GM18519 (cell line): ENCODE measurements around the gene ZNF212.
A peak's percentile ranks its signal among the peaks of the same experiment; 100 is the strongest.
"Not testable (repeated sequence)": the region's sequence is repeated elsewhere in the genome, so short reads cannot be mapped to it uniquely, and the experiment has no call there.

Experiments
- ATAC-seq: cut with Tn5 transposase; IDR thresholded peaks from one replicate; pipeline ENCODE4 v1.9.1; 2021; ENCODE audit warnings: mild to moderate bottlenecking, moderate library complexity; ENCODE audit not compliant: unreplicated experiment, low FRiP score

ZNF212 gene

DNA sequence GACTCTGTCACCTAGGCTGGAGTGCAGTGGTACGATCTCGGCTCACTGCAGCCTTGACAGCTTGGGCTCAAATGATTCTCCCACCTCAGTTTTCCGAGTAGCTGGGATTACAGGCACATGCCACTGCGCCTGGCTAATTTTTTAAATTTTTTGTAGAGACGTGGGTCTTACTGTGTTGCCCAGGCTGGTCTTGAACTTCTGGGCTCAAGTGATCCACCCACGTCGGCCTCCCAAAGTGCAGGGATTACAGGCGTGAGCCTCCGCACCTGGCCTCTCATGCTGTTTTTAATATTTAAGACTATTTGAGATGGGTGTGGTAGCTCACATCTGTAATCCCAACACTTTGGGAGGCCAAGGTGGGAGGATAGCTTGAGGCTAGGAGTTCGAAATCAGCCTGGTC lies 12.1 kb downstream of the ZNF212 start:
- not testable (repeated sequence) for ATAC-seq

GRCh38 chr7:149252378-149252777 lies 12.9 kb downstream of the ZNF212 start:
- no peak for ATAC-seq

GRCh38 chr7:149253665-149254064 lies 14.2 kb downstream of the ZNF212 start:
- no peak for ATAC-seq

DNA sequence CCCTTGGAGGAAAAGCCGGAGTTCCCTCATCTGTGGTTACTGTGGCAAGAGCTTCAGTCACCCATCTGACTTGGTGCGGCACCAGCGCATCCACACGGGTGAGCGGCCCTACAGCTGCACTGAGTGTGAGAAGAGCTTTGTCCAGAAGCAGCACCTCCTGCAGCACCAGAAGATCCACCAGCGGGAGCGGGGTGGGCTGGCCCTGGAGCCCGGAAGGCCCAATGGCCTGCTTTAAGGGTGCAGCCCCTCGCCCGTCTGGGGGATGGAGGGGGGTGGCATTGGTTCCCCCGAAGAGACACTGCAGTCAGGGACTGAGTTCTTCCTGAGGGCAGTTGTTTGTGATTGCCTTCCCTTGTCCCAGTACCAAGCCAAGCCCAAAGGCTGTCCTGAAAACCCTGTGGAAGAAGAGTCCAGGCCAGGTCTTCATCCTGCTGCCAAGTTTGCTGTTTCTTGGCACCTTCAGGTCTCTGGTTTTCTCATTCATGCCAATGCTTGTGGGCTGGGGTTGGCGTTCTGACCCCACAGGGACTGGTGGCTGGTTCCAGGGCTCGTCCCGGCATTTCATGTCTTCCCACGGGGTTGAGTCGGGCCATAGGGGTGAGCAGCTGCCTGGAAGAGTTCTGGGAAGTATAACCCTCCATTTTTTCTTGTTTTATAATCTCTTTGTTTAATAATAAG lies 14.9 kb downstream of the ZNF212 start:
- no peak for ATAC-seq

DNA sequence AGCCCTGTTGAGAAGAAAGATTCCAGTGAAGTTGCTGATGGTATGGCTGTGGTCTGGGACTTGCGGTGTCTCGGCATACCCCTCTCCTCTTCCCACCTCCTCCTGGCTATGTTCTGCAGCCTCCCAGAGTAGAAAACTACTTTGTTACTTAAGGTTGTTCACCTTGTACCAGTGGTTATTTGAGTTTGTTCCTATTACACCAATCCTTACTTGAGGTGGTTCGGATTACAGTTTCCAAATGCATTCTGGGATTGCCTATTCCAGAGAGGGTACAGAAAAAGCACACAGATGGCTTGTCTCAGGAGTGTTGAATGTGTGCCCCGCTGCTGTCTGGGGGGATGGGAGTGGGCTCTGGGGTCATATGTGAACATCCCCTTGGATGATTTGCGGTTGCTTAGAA lies 15.7 kb downstream of the ZNF212 start:
- ATAC-seq = no peak

DNA sequence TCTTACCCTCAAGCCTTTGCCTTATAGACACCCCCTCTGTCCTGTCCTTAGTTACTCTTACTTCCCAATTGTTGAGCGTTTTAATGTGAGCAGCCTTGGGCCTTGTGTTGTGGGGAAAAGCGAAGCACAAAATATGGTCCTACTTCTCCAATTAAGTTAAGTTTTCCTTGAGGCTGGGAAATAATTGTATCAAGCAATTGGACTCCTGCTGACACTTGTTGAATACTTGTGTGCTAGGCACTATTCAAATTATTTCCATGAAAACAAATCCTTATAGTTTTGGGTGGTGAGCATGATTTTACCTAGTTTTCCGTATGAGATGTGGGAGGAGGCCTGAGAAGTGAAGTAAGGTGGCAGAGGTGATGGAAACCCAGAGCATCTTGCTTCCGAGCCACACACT lies 17.1 kb downstream of the ZNF212 start:
- no peak for ATAC-seq

- ATAC-seq = no peak
Measured at GRCh38 chr7:149257146-149257545, 17.7 kb downstream of the ZNF212 start.

- ATAC-seq = no peak
Measured at GRCh38 chr7:149261316-149261828, 21.9 kb downstream of the ZNF212 start.

GRCh38 chr7:149261829-149262617 lies 22.6 kb downstream of the ZNF212 start, which contains the start of gene ZNF783:
Gene ZNF783, plus strand, starts transcription at chr7:149262196. Its CDS starts 138 bp downstream, at chr7:149262334.
- peak; percentile 84 for ATAC-seq

GRCh38 chr7:149266451-149266850 lies 27.0 kb downstream of the ZNF212 start:
- ATAC-seq = no peak

DNA sequence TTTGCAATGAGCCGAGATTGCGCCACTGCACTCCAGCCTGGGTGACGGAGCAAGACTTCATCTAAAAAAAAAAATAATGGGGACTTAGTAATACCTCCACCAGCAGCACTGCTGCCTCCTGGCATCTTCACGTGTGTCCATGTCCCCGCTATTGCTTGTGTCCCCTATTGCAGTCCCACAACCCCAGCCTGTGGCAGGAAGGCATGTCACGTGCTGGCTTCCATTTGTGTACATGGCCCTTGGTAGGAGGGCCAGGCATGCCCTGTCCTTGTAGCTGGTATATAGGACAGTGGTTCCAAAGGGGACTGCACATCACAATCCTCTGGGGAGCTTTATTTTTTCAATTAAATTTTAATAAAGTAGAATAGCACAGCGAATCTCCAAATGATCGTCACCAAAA lies 28.3 kb downstream of the ZNF212 start:
- no peak for ATAC-seq

DNA sequence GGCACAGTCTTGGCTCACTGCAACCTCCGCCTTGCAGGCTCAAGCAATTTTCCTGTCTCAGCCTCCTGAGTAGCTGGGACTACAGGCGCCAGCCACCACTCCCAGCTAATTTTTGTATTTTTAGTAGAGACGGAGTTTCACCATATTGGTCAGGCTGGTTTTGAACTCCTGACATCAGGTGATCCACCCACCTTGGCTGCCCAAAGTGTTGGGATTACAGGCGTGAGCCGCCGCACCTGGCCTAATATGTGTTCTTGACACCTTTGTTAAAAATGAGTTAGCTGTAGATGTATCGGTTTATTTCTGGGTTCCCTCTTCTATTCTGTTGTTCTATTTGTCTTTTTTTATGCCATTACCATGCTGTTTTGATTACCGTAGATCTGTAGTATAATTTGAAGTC lies 35.0 kb downstream of the ZNF212 start:
- ATAC-seq = not testable (repeated sequence)

- no peak for ATAC-seq
Measured at GRCh38 chr7:149277871-149278270, 38.4 kb downstream of the ZNF212 start.

DNA sequence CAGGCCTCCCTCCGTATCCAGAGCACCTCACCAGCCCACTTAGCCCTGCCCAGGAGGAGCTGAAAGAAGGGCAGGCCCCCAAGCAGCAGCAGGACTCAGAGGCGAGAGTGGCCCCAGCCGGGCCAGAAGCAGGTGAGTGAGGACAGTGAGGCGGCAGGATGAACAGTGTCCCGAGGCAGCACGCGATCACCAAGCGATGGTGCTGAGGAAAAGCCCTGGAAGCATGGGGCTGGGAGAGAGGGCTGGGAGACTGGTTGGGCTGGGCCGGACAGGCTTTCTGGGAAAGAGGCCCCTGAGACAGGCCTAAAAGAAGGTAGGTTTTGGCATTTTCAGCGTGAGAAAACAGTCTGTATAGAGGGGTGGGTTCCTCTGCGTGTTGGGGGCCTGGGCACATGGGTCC lies 38.9 kb downstream of the ZNF212 start:
- no peak for ATAC-seq

DNA sequence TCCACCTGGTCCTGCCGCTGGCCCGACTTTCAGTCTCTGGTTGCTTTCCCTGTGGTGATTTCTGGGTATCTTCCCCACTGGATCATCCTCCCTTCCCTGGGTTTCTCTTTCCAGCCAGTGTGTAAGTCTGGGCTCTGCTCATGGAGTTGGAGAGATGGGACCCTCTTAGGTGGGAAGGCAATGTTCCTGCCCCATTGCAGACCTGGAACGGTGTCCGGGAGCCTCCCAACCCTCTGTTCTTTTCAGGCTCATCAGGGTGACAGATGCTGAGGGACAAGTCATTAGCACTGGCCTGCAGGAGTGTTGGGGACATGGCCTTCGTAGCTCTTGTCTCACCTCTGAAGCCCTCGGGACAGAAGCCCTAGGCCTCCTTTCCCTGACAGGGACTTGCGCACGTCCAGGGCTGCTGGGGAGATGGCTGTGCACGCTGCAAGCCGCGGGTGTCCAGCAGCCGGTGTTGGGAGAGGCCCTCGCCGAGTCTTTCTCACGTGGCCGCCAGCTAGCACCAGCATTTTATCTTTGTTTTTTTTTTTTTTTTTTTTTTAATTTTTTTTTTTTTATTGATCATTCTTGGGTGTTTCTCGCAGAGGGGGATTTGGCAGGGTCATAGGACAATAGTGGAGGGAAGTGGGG lies 39.8 kb downstream of the ZNF212 start:
- ATAC-seq = no peak

GRCh38 chr7:149280151-149280550 lies 40.7 kb downstream of the ZNF212 start:
- no peak for ATAC-seq

DNA sequence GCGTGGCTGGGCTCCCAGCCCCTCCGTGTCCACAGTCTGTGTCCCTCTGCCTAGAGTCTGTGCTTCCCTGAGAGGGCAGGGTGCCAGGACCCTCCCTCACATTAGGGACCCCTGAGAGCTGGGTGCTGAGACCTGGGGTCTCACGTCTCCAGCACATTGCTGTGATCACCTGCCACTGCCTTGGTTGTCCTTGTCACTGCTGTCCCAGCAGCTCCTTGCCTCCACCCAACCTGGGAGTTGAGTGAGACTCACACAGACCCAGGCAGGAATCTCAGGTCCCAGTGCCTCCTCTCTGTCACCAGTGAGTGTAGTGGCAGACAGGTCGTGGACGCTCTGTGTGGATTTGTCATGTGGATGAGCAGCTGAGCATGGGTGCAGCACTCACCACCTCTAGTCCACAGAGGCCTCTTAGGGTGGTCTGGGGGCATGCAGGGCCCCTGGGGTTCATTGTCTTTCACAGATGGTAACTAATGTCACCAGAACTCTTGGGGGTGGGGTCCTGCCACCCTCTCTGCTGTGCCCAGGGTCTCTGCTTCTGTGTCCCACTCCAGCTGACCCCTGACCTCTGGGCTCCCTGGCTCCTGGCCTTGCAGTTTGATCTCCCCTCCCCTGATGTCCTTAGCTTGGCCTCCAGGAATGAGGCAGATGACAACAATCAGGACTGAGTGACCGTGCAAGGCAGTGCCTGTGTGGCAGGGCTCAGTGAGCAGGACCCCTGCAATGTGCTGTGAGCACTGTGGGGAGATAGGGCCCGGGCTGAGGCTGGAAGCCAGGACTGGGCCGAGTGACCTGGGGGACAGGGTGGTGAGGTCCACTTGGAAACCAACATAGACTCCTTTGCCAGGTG lies 41.4 kb downstream of the ZNF212 start:
- no peak for ATAC-seq

DNA sequence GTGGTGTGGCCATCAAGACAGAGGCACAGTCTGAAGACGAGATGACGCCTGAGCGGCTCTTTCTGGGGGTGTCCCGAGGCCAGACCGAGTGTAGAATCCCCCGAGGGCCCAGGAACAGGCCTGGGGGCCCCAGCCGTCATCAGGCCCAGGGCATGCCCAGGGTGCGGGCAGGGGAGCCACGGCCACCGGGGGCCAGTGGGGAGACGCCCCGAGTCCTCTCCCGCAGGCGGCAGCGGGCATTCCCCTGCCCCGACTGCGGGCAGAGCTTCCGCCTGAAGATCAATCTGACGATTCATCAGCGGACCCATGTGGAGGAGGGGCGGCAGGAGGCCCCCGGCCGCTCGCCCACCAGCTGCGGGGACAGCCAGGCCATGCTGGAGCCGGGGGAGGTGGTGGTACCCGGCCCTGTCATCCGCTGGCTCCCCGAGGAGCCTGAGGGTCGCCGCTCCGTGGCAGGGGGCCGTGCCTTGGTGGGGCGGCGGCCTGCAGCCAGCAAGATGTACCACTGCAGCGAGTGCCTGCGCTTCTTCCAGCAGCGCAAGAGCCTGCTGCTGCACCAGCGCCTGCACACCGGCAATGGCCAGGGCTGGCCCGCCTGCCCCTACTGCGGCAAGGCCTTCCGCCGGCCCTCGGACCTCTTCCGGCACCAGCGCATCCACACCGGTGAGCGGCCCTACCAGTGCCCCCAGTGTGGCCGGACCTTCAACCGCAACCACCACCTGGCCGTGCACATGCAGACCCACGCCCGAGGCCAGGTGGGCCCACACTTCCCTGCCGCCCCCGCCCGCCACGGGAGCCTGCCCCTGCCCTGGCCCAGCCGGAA lies 42.3 kb downstream of the ZNF212 start:
- no peak for ATAC-seq

GRCh38 chr7:149282331-149282655 lies 42.8 kb downstream of the ZNF212 start:
- no peak for ATAC-seq

DNA sequence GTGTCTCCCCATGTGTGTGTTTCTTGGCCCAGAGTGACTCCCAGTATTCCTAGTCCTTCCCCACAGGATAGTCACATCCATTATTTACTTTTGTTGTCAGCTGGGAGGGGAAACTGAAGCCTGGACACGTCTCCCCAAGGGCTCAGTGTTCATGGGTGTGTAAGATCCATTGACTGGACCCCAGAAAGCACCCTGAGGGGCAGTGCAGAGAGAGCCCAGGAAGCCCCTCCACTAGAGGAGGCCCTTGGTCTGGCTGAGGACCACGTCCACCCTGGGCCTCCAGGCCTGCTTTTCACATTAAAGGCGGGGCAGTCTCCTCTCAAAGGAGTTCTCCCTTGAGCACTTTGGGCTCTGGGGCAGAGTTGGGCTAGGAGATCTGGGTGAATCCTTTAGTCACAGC lies 43.9 kb downstream of the ZNF212 start:
- ATAC-seq = no peak
